ENCODE results near the gene APRT. TPM values are rescaled to one million over a fixed set of nuclear protein-coding genes. Genes with fewer than 3 reads are reported as not detected.
A peak's percentile ranks its signal among the peaks of the same experiment; 100 is the strongest.

APRT gene, protein sequence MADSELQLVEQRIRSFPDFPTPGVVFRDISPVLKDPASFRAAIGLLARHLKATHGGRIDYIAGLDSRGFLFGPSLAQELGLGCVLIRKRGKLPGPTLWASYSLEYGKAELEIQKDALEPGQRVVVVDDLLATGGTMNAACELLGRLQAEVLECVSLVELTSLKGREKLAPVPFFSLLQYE
- total RNA-seq (2014; rRNA removed; shearing (Covaris generic)), result 209 and 226 TPM in 2 replicates
- polyA plus RNA-seq (2015; cell fraction: cytosol; rRNA removed), result 209 and 249 TPM in 2 replicates
- polyA plus RNA-seq (2015; cell fraction: nucleus; rRNA removed), result 99.4 and 110 TPM in 2 replicates

DNA sequence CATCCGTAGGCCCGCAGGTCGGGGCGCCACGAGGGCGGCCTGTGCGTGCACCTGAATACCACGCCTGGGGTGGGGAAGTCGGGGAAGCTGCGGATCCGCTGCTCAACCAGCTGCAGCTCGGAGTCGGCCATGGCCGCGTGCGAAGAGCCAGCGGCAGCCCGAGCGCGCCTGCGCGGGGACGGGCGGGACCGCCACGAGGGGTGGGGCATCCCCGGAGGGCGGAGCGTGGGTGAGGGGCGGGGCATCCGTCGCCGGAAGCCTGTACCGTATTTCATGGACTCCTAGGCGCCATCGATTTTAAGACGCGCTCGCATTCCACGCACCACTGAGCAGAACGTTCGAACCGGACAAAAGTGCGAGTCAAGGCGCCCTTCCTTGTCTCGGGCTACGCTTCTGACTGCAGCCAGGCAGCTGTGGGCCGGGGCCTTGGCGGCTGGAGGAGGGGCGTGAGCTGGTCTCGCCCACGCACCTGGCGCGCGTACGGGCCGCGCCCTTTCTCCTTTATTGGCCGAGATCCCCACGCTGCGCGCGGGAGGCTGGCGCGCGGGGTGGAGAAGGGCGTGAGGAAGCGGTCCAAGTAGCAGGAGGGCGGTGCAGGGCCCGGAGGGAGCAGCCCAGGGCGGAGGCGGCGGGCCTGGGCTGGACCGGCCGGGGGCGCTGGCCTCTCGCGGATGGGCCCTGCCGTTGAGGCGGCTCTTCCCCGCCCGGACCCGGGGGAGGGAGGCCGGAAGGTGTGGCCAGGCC is at the start of gene APRT:
Gene APRT, minus strand, starts transcription at position 160 of the 744 bp plus-strand sequence. Its CDS starts 29 bp downstream, at position 131.
- peak; percentile 86 for DNase-seq (ENCODE audit: low read depth, low spot score)
- in situ Hi-C loops (cut with HindIII; ENCODE audit: low pct_unique_long_range_greater_than_20kb, low sequenced_read_pairs), result no loop called here

DNA sequence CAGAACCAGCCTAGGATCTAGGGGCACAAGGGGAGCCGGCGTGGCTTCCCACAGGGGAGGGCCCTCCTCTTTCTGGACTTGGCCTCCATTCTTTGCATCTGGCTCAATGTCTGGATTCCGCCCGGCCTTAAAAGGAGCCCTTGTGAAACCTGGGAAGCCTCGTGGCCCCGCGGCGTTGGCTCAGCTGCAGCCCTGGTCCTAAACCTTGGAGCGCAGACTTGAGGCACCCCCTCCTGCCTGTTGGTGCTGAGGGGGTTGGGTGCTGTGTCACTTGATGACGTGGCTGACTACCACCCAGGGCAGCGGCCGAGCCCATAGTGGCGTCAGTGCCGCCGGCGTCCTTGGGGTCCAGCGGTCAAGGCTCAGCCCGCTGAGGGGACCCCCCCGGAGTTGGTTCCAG is 49.6 kb upstream of the APRT start:
- no peak for DNase-seq (ENCODE audit: low read depth, low spot score)
- in situ Hi-C loops (cut with HindIII; ENCODE audit: low pct_unique_long_range_greater_than_20kb, low sequenced_read_pairs), result no loop called here

DNA sequence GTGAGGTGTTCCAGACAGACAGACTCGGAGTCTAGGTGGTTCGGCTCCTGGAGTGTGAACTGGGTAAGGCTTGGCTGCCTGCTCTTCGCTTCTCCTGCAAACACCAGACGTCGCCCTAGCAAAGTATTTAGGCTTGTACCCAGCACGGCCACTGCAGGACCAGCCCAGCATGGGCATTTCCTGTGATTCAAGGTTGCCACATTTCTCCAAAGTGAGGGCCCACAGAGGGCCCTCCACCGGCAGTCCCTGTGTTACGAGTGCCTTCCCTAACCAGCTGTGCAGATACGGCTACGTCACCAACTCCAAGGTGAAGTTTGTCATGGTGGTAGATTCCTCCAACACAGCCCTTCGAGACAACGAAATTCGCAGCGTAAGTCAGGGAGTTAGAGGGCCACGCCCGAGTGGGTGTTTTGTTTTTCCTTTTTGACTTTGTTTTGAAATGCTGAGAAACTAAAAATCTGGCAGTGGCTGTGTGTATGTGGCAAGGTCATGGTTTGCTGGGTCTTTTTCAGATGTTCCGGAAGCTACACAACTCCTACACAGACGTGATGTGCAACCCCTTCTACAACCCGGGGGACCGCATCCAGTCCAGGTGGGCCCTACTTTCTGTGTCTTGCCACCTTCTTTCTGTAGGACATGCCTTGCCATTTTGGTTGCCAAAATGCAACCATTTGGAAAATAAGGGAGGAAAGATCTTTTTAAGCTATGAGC is 47.8 kb upstream of the APRT start:
- no peak for DNase-seq (ENCODE audit: low read depth, low spot score)
- in situ Hi-C loops (cut with HindIII; ENCODE audit: low pct_unique_long_range_greater_than_20kb, low sequenced_read_pairs), result no loop called here

DNA sequence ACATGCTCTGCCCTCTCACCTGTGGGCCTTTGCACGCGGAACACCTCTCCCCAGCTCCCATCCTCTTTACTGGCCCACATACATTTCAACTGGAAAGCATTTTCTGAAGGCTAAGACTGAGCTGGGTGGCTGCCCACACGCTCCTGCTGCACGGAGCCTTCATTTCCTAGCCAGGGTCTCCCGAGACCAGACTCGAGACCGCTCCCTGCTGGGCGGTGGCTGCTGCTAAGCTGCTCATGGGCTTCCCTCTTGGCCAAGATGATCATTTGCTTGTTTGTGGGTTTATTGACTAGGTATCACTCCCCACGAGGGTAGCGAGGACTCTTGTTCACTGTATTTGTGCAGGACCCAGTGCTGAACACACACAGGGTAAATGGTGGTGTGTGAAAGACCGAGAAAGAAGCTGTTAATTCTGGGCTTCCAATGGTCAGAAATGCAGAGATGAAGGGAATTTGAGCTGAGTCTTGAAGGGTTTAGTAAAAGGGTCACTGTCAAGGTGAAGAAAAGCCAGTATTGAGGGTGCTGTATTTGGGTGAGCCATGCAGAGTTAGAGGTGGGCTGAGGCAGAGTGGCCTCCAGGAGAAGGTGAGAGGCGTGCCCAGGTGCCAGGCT is 46.1 kb upstream of the APRT start:
- DNase-seq (ENCODE audit: low read depth, low spot score), result peak; percentile 78
- in situ Hi-C loops (cut with HindIII; ENCODE audit: low pct_unique_long_range_greater_than_20kb, low sequenced_read_pairs), result no loop called here

DNA sequence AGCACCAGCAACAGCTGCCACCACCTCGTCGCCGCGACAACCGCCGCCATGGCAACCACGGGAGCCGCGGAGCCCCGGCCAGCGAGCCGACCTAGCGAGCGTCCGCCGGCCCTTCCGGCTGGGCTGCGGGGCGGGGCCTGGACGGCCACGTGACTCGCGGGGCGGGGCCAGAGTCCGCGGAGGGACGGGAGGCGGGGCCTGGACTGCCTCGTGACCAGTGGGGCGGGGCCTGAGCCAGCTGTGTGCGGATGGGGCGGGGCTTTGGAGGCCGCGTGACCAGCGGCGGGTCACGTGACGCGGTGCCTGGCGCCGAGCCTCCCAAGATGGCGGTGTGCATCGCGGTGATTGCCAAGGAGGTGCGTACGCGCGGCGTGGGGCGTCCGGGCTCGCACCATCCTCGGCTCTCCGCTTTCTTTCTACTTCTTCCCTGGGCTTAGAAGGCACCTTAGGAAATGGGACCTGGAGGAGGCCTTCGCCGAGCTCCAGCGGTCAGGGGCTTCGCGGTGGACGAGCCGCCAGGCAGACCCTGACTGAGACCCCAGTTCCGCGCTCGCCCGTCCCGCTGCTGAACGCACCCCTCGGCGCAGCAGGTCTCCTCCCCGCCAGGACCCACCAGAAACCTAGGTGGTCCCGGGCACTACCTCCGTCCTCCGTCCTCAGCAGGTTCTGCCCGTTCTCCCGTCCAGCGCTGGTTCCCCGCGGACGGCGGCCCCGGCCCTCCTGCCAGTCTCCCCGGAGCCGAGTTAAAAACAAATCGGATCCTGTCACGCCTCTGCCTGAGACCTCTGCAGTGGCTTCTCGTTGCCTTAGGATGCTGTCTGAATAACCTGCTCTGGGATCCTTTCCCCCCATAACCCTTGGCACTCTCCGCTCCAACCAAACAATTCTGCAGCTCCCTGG is 45.4 kb upstream of the APRT start, which contains the start of the genes GALNS and TRAPPC2L:
Gene GALNS, minus strand, starts transcription at position 120 of the 900 bp plus-strand sequence. Its CDS starts 70 bp downstream, at position 50.
Gene TRAPPC2L, plus strand, starts transcription at position 300 of the 900 bp plus-strand sequence. Its CDS starts 24 bp downstream, at position 324.
- in situ Hi-C loops (cut with HindIII; ENCODE audit: low pct_unique_long_range_greater_than_20kb, low sequenced_read_pairs), result no loop called here
- DNase-seq (ENCODE audit: low read depth, low spot score), result peak; percentile 90

DNA sequence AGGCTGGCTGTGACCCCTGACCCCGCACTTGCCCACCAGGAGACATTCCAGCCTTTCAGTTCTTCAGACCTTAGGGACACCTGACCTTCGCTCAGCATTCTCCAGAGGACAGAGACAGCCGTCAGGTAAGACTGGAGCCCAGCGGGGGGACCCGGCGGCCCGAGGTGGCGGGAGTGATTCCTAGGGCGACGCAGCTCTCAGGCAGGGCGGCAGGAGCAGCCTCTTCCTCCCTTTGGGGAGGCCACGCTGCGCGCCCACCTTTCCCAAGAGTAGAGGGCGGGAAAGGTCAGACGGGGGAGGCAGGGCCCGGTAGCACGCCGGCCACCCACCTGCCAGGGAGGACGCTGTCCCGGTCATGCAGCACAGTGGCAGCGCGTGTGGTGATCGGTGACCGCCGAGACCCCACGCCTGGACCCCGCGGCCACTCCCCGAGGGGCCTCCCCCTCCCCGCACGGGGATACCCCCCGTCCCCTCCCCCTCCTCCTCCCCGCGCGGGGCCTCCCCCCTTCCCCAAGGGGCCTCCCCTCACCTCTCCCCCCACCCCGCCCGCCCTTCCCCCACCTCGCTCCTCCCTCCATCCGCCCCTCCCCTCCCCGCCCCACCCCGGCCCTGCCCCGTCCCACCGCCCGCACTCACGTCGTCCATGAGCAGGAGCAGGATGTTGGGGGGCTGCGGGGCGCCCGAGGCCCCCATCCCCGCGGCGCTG is 44.5 kb upstream of the APRT start:
- in situ Hi-C loops (cut with HindIII; ENCODE audit: low pct_unique_long_range_greater_than_20kb, low sequenced_read_pairs), result no loop called here
- no peak for DNase-seq (ENCODE audit: low read depth, low spot score)

DNA sequence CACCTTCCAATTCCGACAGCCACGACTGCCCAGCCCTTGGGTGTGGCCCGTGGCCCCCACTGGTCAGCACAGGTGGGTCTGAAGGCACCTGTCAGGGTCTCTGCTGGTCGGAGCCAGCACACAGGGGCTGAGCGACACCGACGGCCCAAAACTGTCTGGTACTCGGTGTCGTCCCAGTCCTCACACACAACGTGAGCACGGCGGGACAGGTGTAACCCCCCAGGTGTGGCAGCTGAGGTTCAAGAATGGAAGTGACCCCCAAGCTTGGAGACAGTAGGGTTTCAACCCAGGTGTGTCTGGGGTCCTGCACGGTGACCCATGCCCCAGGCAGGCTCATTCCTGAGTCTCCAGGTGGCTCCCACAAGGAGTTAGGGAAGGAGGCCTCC is 44.0 kb upstream of the APRT start:
- in situ Hi-C loops (cut with HindIII; ENCODE audit: low pct_unique_long_range_greater_than_20kb, low sequenced_read_pairs), result no loop called here
- no peak for DNase-seq (ENCODE audit: low read depth, low spot score)

DNA sequence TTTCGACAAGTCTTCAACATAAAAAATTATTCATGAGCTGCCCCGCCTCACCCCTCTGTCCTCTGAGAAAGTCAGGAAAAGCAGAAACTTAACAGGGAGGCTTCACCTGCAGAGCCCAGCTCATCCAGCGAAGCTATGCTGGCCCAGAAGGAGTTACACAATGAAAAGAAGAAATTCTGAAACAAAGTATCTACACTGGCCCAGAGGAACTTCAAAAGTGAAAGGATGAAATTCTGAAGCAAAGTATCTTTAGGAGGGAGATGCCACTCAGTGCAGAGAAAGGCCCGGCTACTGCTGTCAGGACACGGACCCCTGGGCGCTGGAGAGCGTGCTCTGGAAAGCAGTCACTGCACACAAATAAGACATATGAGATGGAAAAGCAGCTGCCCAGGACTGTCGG is 43.4 kb upstream of the APRT start:
- in situ Hi-C loops (cut with HindIII; ENCODE audit: low pct_unique_long_range_greater_than_20kb, low sequenced_read_pairs), result no loop called here
- DNase-seq (ENCODE audit: low read depth, low spot score), result no peak

DNA sequence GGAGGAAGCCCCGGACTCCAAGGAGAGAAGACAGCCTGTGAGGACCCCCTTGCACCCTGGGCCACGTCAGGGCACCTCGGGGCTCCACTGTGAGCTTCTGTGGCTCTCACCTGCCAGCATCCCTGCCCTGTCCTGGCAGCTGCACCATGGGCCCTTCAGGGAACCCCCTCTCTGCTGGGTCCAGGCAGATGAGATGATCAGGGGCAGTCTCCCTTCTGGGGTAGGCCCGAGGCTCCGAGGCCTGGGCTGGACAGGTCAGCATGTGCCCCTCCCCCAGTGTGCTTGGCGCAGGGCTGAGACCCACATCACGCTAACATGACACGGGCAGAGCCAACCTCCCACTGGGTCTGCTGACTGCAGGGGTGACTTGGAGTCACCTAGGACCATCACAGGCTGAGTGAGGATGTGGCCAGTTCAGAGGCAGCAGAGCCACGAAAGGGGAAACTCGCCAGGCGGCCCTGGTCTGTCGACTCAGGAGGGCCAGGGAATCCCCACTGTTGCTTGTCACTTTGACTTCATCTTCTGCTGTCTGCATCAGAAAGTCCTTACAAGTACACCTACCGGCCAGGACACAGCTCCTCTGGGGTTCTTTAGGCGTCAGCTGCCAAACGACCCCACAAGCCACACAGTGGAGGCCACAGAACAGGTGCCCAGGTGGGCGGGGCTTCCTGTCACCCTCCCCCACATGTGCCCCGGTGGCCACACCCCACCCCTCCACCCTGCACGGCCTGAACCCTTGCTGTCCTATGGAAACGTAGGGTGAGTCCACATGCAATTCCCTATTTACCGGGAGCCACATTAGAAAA is 42.8 kb upstream of the APRT start:
- in situ Hi-C loops (cut with HindIII; ENCODE audit: low pct_unique_long_range_greater_than_20kb, low sequenced_read_pairs), result no loop called here
- no peak for DNase-seq (ENCODE audit: low read depth, low spot score)

DNA sequence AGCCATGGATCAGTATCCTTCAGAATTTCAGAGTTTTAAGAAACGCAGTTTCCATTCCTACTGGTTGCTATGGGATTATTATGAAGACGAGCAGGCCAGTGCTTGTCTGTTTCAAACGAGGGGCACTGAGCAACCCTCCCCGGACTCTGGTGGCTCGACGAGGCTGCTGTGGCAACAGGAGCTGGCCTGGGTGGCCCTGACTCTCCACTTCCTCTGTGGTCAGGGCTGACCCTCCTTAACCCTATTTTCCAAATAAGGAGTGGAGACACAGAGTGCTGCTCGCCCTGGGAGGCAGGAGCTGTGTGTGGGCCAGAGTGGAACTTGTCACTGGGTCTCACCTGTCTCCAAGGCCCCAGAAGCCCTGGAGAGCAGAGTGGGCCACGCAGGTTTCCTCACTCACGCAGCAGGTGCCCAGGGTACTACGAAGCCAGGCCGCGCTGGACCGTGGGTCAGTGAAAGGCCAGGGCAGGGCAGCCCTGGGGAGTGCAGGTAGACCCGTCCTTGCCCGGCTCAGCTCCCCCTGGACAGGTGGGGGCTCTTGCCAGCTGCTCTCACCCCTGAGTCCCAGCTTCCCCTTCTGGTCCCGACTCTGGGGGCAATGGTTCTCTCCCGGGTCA is 41.7 kb upstream of the APRT start:
- DNase-seq (ENCODE audit: low read depth, low spot score), result no peak

DNA sequence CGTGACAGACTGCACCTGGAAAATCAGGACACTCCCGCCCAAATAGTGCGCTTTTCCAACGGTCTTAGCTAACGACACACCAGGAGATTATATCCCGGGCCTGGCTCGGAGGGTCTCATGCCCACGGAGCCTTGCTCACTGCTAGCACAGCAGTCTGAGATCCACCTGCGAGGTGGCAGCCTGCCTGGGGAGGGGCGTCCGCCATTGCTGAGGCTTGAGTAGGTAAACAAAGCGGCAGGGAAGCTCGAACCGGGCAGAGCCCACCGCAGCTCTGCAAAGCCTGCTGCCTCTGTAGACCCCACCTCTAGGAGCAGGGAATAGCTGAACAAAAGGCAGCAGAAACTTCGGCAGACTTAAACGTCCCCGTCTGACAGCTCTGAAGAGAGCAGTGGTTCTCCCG is 39.9 kb upstream of the APRT start:
- no peak for DNase-seq (ENCODE audit: low read depth, low spot score)
- in situ Hi-C loops (cut with HindIII; ENCODE audit: low pct_unique_long_range_greater_than_20kb, low sequenced_read_pairs), result no loop called here

More for the DNA sequence above, 41.7 kb upstream of the APRT start:
- in situ Hi-C loops (cut with HindIII; ENCODE audit: low pct_unique_long_range_greater_than_20kb, low sequenced_read_pairs), result no loop called here

DNA sequence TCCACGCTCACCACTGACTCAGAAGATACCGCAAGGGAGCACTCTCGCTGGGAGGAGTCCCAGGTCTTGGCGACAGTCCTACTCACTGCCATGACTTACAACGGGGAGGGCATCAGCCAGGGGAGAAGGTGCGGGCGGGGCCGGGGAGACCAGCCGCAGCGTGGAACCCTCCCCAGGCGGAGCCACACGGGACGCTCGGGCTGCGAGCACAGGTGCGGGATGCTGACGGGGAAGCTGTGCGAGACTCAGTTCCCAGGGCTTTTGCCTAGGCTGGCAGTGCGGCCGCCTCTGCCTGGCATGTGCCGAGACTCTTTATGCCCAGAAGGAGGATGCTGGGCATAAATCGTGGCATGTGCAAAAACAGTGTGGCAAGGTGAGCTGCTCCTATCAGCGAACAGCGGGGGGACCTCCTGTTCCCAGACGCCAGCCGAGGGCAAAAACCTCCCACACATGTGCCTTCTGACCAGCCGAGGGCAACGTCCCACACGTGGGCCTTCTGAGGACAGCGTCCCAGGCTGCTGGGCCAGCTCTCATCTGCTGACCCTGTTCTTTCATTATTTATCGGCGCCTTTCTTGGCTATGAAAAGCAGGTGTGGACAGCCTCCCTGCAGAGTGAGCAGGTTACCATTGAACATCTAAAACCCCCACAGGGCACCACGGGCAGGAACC is 38.9 kb upstream of the APRT start:
- in situ Hi-C loops (cut with HindIII; ENCODE audit: low pct_unique_long_range_greater_than_20kb, low sequenced_read_pairs), result no loop called here
- no peak for DNase-seq (ENCODE audit: low read depth, low spot score)

DNA sequence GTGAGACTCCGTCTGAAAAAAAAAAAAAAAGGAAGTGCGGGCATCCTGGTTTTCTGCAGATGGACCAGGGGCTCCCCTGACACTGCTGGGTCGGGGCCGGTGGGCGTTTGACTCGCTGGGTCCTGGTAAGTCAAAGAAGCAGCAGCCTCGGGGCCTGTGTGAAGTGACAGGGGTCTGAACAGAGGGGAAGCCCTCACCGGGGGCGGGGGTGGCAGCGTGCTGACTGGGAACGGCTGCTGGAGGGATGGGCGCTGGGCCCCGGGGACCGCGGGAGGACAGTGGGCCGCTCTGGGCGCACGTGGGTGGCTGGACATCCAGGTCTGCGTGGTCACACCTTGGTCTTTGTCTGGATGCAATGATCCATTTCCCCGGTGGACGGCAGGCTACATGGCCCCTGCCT is 36.8 kb upstream of the APRT start:
- in situ Hi-C loops (cut with HindIII; ENCODE audit: low pct_unique_long_range_greater_than_20kb, low sequenced_read_pairs), result no loop called here
- no peak for DNase-seq (ENCODE audit: low read depth, low spot score)

DNA sequence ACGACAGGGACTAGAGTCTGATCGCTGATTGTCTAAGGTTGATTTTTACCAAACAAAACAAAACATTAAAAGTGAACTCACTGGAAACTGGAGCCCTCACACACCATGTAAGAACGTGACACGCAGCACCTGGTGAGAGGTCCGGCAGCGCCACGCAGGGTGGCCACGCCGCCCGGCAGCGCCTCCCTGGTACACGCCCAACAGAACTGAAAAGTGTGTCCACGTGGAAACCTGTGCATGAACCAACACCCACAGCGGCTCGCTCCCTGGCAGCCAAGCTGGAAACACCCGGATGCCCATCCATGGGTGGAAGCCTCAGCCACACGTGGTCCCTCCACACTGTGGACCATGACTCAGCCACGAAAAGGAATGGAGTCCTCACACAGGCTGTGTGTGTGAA is 35.9 kb upstream of the APRT start:
- in situ Hi-C loops (cut with HindIII; ENCODE audit: low pct_unique_long_range_greater_than_20kb, low sequenced_read_pairs), result no loop called here
- DNase-seq (ENCODE audit: low read depth, low spot score), result no peak

DNA sequence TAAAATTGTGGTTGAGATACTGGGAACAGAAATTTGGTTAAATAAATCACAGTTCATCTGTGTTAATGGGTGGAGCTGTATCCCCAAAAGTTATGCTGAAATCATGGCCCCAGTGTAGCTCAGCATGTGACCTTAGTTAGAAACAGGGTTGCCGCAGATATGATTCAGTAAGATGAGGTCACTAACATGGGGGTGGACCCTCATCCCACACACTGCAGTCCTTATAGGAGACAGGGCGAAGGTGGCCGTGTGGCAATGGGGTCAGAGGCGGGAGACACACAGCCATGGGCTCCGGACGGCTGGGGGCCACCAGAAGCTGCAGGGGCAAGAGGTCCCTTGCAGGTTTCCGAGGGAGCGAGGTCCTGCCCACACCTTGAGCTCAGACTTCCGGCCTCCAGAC is 34.4 kb upstream of the APRT start:
- DNase-seq (ENCODE audit: low read depth, low spot score), result no peak
- in situ Hi-C loops (cut with HindIII; ENCODE audit: low pct_unique_long_range_greater_than_20kb, low sequenced_read_pairs), result no loop called here

Data from SK-MEL-5 (cell line).